Mucosa of descending colon (tissue), 3 donors: Measurements from ENCODE around the gene ATP8B3. TPM values are rescaled to one million over a fixed set of nuclear protein-coding genes. Genes with fewer than 3 reads are reported as not detected.
"Not testable (repeated sequence)": the region's sequence is repeated elsewhere in the genome, so short reads cannot be mapped to it uniquely, and the experiment has no call there.

ENCODE experiments used
- ATAC-seq: fragments of 200-7000 bp; cut with Tn5 transposase; one replicate; pipeline ENCODE4 v1.9.1; 2020; ENCODE audit warnings: mild to moderate bottlenecking, moderate library complexity
- DNase-seq, 3 donors: peaks; one replicate each; pipeline ENCODE4 v3.0.0-alpha.2; 2020
- H3K36me3 ChIP-seq: fragments of 200-600 bp; one replicate; pipeline ENCODE4 v1.8.0; 2021; ENCODE audit warnings: low read depth, mild to moderate bottlenecking
- H3K4me1 ChIP-seq: fragments of 200-600 bp; one replicate; pipeline ENCODE4 v1.8.0; 2021; ENCODE audit warnings: low read depth, mild to moderate bottlenecking
- H3K4me3 ChIP-seq: fragments of 200-600 bp; one replicate; pipeline ENCODE4 v1.8.0; 2021; ENCODE audit warnings: mild to moderate bottlenecking
- H3K9me3 ChIP-seq: fragments of 200-600 bp; one replicate; pipeline ENCODE4 v1.8.0; 2021; ENCODE audit warnings: mild to moderate bottlenecking
- CTCF ChIP-seq: fragments of 200-600 bp; IDR thresholded peaks from one replicate; pipeline ENCODE4 v1.8.0; 2022; ENCODE audit warnings: antibody characterized with exemption, mild to moderate bottlenecking
- intact Hi-C, 2 donors: fragments of 100-400 bp; cut with DNase I in 1 of 2; cut with micrococcal nuclease in 1 of 2; formaldehyde crosslinking; loops; one replicate each; pipeline versions ENCODE4 v1.11.0 to v1.11.1; 2022; cut with DNase I, micrococcal nuclease
- total RNA-seq, 3 donors: library from RNA; stranded (reverse); fragmentation: NEBNext Ultra II Directional in 2 of 3; extraction: Animal tissue kit (Norgen Biotek cat#: 25700) in 2 of 3; gene quantifications; one replicate each; pipeline versions ENCODE4 v1.2.1 to v1.2.4, GENCODE V29; 2021 to 2023
- donor health status: DM: no; HTN: no; CAD: no; lungs with moderate emphysema.
- donor health status: DM: no; HTN: no; CAD: no.
- donor health status: DM: no; HTN: yes; CAD: no.

The ATP8B3 gene
- total RNA-seq, 3 donors from 2014 or later: 0.55 to 1.2 (median 0.80) TPM

- Histone ChIP-seq H3K4me3 (no peak overlapping the region), H3K9me3 (no peaks in the 10 kb centered on the region), H3K36me3 (no peaks in the 10 kb centered on the region), H3K4me1 (no peaks in the 10 kb centered on the region)
- intact Hi-C loops: no loop called here
- no peak for DNase-seq
- no peak for ATAC-seq
- no peak for TF ChIP-seq CTCF
Measured at GRCh38 chr19:1762243-1763117, 49.6 kb downstream of the ATP8B3 start.

GRCh38 chr19:1761528-1762242 lies 50.4 kb downstream of the ATP8B3 start:
- no peak for TF ChIP-seq CTCF
- H3K4me1 ChIP-seq: no peaks in the 10 kb centered on the region
- no peak for ATAC-seq
- H3K36me3 ChIP-seq: no peaks in the 10 kb centered on the region
- intact Hi-C loops: no loop called here
- H3K4me3 ChIP-seq: no peak overlapping the region
- DNase-seq: no peak
- H3K9me3 ChIP-seq: no peaks in the 10 kb centered on the region

- H3K4me3 ChIP-seq, H3K36me3 ChIP-seq, H3K4me1 ChIP-seq, H3K9me3 ChIP-seq, intact Hi-C loops, DNase-seq, ATAC-seq: not testable (repeated sequence)
Measured at GRCh38 chr19:1760786-1761527, 51.1 kb downstream of the ATP8B3 start.

- no peak for DNase-seq
- intact Hi-C loops: no loop called here
- Histone ChIP-seq H3K36me3 (no peaks in the 10 kb centered on the region), H3K4me3 (no peak overlapping the region), H3K9me3 (no peaks in the 10 kb centered on the region), H3K4me1 (no peaks in the 10 kb centered on the region)
- no peak for ATAC-seq
- no peak for TF ChIP-seq CTCF
Measured at GRCh38 chr19:1760020-1760419, 52.1 kb downstream of the ATP8B3 start.

- DNase-seq (no peak), ATAC-seq (no peak)
- H3K4me3 ChIP-seq: no peak overlapping the region
- no peaks in the 10 kb centered on the region for H3K4me1 ChIP-seq
- H3K36me3 ChIP-seq: no peaks in the 10 kb centered on the region
- no peaks in the 10 kb centered on the region for H3K9me3 ChIP-seq
- intact Hi-C loops: no loop called here
- no peak for TF ChIP-seq CTCF
Measured at GRCh38 chr19:1758959-1759903, 52.8 kb downstream of the ATP8B3 start.
